Mesenchymal stem cell (in vitro differentiated cells and primary cell): ENCODE measurements around the gene CFAP298. TPM values are rescaled to one million over a fixed set of nuclear protein-coding genes. Genes with fewer than 3 reads are reported as not detected.
"Not testable (repeated sequence)": the region's sequence is repeated elsewhere in the genome, so short reads cannot be mapped to it uniquely, and the experiment has no call there.

Experiments
- DNase-seq: peaks from one replicate; pipeline ENCODE4 v3.0.0-alpha.2; 2013
- H2AFZ ChIP-seq: one replicate; pipeline ENCODE4 v1.6.1; 2013; ENCODE audit warnings: low read depth, mild to moderate bottlenecking, control low read depth, inconsistent platforms, low read length, moderate library complexity
- H2AK5ac ChIP-seq: 2 replicates; pipeline ENCODE4 v1.6.1; 2013; ENCODE audit warnings: low read length, moderate library complexity, mild to moderate bottlenecking, inconsistent platforms; ENCODE audit not compliant: severe bottlenecking
- H2BK120ac ChIP-seq: one replicate; pipeline ENCODE4 v1.6.1; 2013; ENCODE audit warnings: low read depth, mild to moderate bottlenecking, inconsistent platforms, low read length, moderate library complexity
- H2BK12ac ChIP-seq, 2 experiments: one replicate each; pipeline ENCODE4 v1.6.1; 2013; ENCODE audit warnings: inconsistent platforms in 2 of 2, low read length in 2 of 2, mild to moderate bottlenecking in 2 of 2, moderate library complexity in 2 of 2, control low read depth in 1 of 2
- H2BK15ac ChIP-seq: one replicate; pipeline ENCODE4 v1.6.1; 2013; ENCODE audit warnings: mild to moderate bottlenecking, low read depth, inconsistent platforms; ENCODE audit not compliant: poor library complexity, severe bottlenecking
- H2BK5ac ChIP-seq: 2 replicates; pipeline ENCODE4 v1.6.1; 2013; ENCODE audit warnings: low read depth, mild to moderate bottlenecking, low read length, control low read depth, inconsistent platforms; ENCODE audit not compliant: poor library complexity, severe bottlenecking
- H3K14ac ChIP-seq, 2 experiments: one replicate each; pipeline ENCODE4 v1.6.1; 2013; ENCODE audit warnings: inconsistent platforms in 2 of 2, low read length in 2 of 2, control low read depth in 1 of 2, mild to moderate bottlenecking in 1 of 2, moderate library complexity in 1 of 2
- H3K18ac ChIP-seq, 2 experiments: one replicate each; pipeline ENCODE4 v1.6.1; 2013; ENCODE audit warnings: inconsistent platforms in 2 of 2, low read length in 2 of 2, control low read depth in 1 of 2, low read depth in 1 of 2, mild to moderate bottlenecking in 1 of 2
- H3K23ac ChIP-seq, 2 experiments: one replicate each; pipeline ENCODE4 v1.6.1; 2013; ENCODE audit warnings: inconsistent platforms in 2 of 2, low read length in 2 of 2, mild to moderate bottlenecking in 2 of 2, moderate library complexity in 2 of 2, control low read depth in 1 of 2
- H3K27ac ChIP-seq: 2 replicates; pipeline ENCODE4 v1.5.1; 2013; ENCODE audit warnings: mild to moderate bottlenecking, moderate library complexity, low read length, control low read depth, inconsistent platforms; ENCODE audit not compliant: poor library complexity, severe bottlenecking
- H3K27me3 ChIP-seq, 2 experiments: 2 replicates each; pipeline versions ENCODE4 v1.6.1 to v1.7.0; 2013; ENCODE audit warnings: low read length in 2 of 2, mild to moderate bottlenecking in 2 of 2, moderate library complexity in 2 of 2, control low read depth in 1 of 2, inconsistent platforms in 1 of 2; ENCODE audit not compliant: control insufficient read depth in 1 of 2, insufficient read depth in 1 of 2
- H3K36me3 ChIP-seq, 2 experiments: 2 replicates each; pipeline versions ENCODE4 v1.6.1 to v1.7.0; 2013; ENCODE audit warnings: low read length in 2 of 2, control low read depth in 1 of 2, inconsistent platforms in 1 of 2, low read depth in 1 of 2, mild to moderate bottlenecking in 1 of 2; ENCODE audit not compliant: insufficient read depth in 2 of 2, control insufficient read depth in 1 of 2
- H3K4ac ChIP-seq, 2 experiments: one replicate each; pipeline ENCODE4 v1.6.1; 2013; ENCODE audit warnings: inconsistent platforms in 2 of 2, low read length in 2 of 2, mild to moderate bottlenecking in 2 of 2, moderate library complexity in 2 of 2, control low read depth in 1 of 2, low read depth in 1 of 2
- H3K4me1 ChIP-seq: 2 replicates; pipeline ENCODE4 v1.6.1; 2013; ENCODE audit warnings: low read depth, low read length, control low read depth; ENCODE audit not compliant: control insufficient read depth, insufficient read depth
- H3K4me2 ChIP-seq: 2 replicates; pipeline ENCODE4 v1.6.1; 2013; ENCODE audit warnings: low read length, mild to moderate bottlenecking, inconsistent platforms; ENCODE audit not compliant: poor library complexity, severe bottlenecking
- H3K4me3 ChIP-seq, 2 experiments: 2 replicates each; pipeline versions ENCODE4 v1.5.1 to v1.7.0; 2013; ENCODE audit warnings: low read length in 2 of 2, mild to moderate bottlenecking in 2 of 2, control low read depth in 1 of 2, low read depth in 1 of 2; ENCODE audit not compliant: insufficient read depth in 1 of 2
- H3K79me1 ChIP-seq: replicated peaks from 2 replicates; pipeline ENCODE4 v1.6.1; 2013; ENCODE audit warnings: mild to moderate bottlenecking, control low read depth, low read length, inconsistent platforms; ENCODE audit not compliant: poor library complexity, severe bottlenecking
- H3K9ac ChIP-seq: 2 replicates; pipeline ENCODE4 v1.7.0; 2013; ENCODE audit warnings: mild to moderate bottlenecking, low read length, moderate library complexity
- H3K9me3 ChIP-seq: 2 replicates; pipeline ENCODE4 v1.7.0; 2013; ENCODE audit warnings: mild to moderate bottlenecking, low read length; ENCODE audit not compliant: control insufficient read depth
- H4K8ac ChIP-seq: one replicate; pipeline ENCODE4 v1.6.1; 2013; ENCODE audit warnings: inconsistent platforms, mild to moderate bottlenecking, low read length, moderate library complexity
- H4K91ac ChIP-seq: one replicate; pipeline ENCODE4 v1.6.1; 2013; ENCODE audit warnings: mild to moderate bottlenecking, low read length, inconsistent platforms
- WGBS: methylation state at CpG from one replicate; pipeline ENCODE4 v1.1.7; 2013; ENCODE audit warnings: mixed read lengths; 5-methylcytosine and 5-hydroxymethylcytosine counted together
- polyA plus RNA-seq, 2 experiments: library from polyadenylated mRNA; stranded (reverse); fragments of 200-250 nt; gene quantifications; one replicate each; pipeline ENCODE4 v1.2.3, GENCODE V29; 2013

Gene CFAP298
- polyA plus RNA-seq (2013, experiment 1 of 2): 48.8 TPM
- 51.4 TPM for polyA plus RNA-seq (2013, experiment 2 of 2)

GRCh38 chr21:32612075-32612998 is at the start of gene CFAP298:
CFAP298 (minus strand) TSS chr21:32612377; CDS start chr21:32612243, 134 bp downstream.
- peak within 1 kb of the TSS in 1 of 2 experiments; percentile 87 for H3K4ac ChIP-seq
- no peak within 1 kb of the TSS for H2AK5ac ChIP-seq
- under 1% methylated on average over 80 of the region's 81 CpGs for WGBS
- H3K18ac ChIP-seq: peak within 1 kb of the TSS; percentile 85 to 98
- H2BK120ac ChIP-seq: peak within 1 kb of the TSS; percentile 71
- H2AFZ ChIP-seq: peak within 1 kb of the TSS; percentile 100
- H3K27me3 ChIP-seq: no peaks in the 10 kb centered on the region
- peak within 1 kb of the TSS in 1 of 2 experiments; percentile 37 for H2BK12ac ChIP-seq
- H3K9ac ChIP-seq: peak within 1 kb of the TSS; percentile 99
- H3K4me1 ChIP-seq: peaks cover 9% of the 10 kb centered on the region
- peak within 1 kb of the TSS; percentile 91 for H2BK5ac ChIP-seq
- peak within 1 kb of the TSS; percentile 9 for H4K91ac ChIP-seq
- peak within 1 kb of the TSS; percentile 98 for H3K27ac ChIP-seq
- peak within 1 kb of the TSS in 1 of 2 experiments; percentile 80 for H3K23ac ChIP-seq
- peaks cover 9 to 23% of the 10 kb centered on the region in 2 experiments for H3K36me3 ChIP-seq
- peaks cover 9% of the 10 kb centered on the region for H3K79me1 ChIP-seq
- DNase-seq: peak; percentile 98
- H2BK15ac ChIP-seq: peak within 1 kb of the TSS; percentile 60
- H3K4me2 ChIP-seq: peak within 1 kb of the TSS; percentile 83
- no peaks in the 10 kb centered on the region for H3K9me3 ChIP-seq
- peak within 1 kb of the TSS in 1 of 2 experiments; percentile 60 for H3K14ac ChIP-seq
- peak within 1 kb of the TSS; percentile 79 for H4K8ac ChIP-seq
- H3K4me3 ChIP-seq: peak within 1 kb of the TSS; percentile 94 to 95

- not testable (repeated sequence) for H3K4ac ChIP-seq, H2BK120ac ChIP-seq, H2BK12ac ChIP-seq, H3K27ac ChIP-seq, H4K8ac ChIP-seq, H3K14ac ChIP-seq, H2BK15ac ChIP-seq, H3K4me2 ChIP-seq, H3K4me1 ChIP-seq, H3K23ac ChIP-seq, H3K18ac ChIP-seq, H2AFZ ChIP-seq, H2AK5ac ChIP-seq, H3K27me3 ChIP-seq, H3K4me3 ChIP-seq, H2BK5ac ChIP-seq, DNase-seq, H3K79me1 ChIP-seq, H4K91ac ChIP-seq, H3K9ac ChIP-seq
- WGBS: 99% methylated on average over 13 of the region's 13 CpGs
- Histone ChIP-seq H3K36me3 (peaks cover 25 to 62% of the 10 kb centered on the region in 2 experiments), H3K9me3 (peaks cover 14% of the 10 kb centered on the region)
Measured at GRCh38 chr21:32661026-32661782, 49.0 kb upstream of the CFAP298 start.

- Histone ChIP-seq H2AK5ac (no peak overlapping the region), H3K4me3 (no peak overlapping the region)
- 85% methylated on average over 6 of the region's 9 CpGs for WGBS
Measured at GRCh38 chr21:32658524-32658923, 46.3 kb upstream of the CFAP298 start.

More at GRCh38 chr21:32658524-32658923, 46.3 kb upstream of the CFAP298 start:
- no peak overlapping the region for H3K23ac ChIP-seq
- H2BK12ac ChIP-seq: no peak overlapping the region
- H3K4ac ChIP-seq: no peak overlapping the region
- H2BK120ac ChIP-seq: no peak overlapping the region
- no peak overlapping the region for H4K91ac ChIP-seq
- H3K27ac ChIP-seq: no peak overlapping the region
- H4K8ac ChIP-seq: no peak overlapping the region
- no peak overlapping the region for H3K9ac ChIP-seq
- H3K79me1 ChIP-seq: no peaks in the 10 kb centered on the region
- H3K14ac ChIP-seq: no peak overlapping the region
- H2AFZ ChIP-seq: no peak overlapping the region
- no peaks in the 10 kb centered on the region for H3K4me1 ChIP-seq
- H3K18ac ChIP-seq: no peak overlapping the region
- no peak overlapping the region for H3K4me2 ChIP-seq
- no peak overlapping the region for H2BK15ac ChIP-seq
- peaks cover 24 to 45% of the 10 kb centered on the region in 2 experiments for H3K36me3 ChIP-seq
- no peaks in the 10 kb centered on the region for H3K9me3 ChIP-seq
- no peaks in the 10 kb centered on the region for H3K27me3 ChIP-seq
- DNase-seq: no peak
- H2BK5ac ChIP-seq: no peak overlapping the region
